Loucy (cell line): ENCODE measurements around the gene SFRP5.

ENCODE experiments used
- CTCF ChIP-seq: fragments of 200-600 bp; sonication (generic); conservative IDR thresholded peaks from 2 replicates; pipeline ENCODE4 v1.5.1; 2014; ENCODE audit warnings: mild to moderate bottlenecking, antibody characterized with exemption, low read length
- EZH2phosphoT487 ChIP-seq: fragments of 200-600 bp; IDR thresholded peaks from 2 replicates; pipeline ENCODE4 v1.6.1; 2018; ENCODE audit warnings: antibody characterized with exemption, mild to moderate bottlenecking, moderate library complexity, borderline replicate concordance

DNA sequence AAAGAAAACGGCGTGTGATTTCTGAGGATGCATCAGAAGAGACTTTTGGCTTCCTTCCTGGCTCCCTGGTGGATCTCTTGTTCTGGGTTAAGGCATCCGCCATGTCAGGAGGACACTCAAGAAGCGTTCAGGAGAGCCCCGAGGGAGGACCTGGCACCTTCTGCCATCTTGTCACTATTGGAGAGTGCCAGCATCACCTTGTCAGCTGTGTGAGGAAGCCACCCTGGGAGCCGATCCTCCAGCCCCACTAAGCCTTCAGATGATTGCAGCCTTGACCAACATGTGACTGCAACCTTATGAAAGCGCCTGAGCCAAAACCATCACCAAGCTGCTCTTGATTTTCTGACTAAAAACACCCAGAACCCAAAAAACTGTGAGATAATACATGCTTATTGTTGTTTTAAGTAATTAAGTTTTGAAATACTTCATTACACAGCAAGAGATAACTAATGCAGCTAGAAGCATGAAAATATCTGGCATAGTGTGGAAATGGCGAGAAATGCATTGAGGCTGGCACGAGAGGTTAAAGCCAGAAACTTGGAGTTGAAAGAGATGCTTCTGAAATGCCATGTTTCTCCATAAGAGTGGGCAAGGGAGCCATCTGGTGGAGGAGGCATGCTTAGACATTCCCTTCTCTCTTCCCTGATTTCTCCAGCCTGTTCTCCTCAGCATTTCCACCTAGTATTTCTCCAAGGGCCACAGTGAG lies 40.3 kb downstream of the SFRP5 start:
- TF ChIP-seq CTCF (peak; percentile 94), EZH2phosphoT487 (no peak)
